Measurements from ENCODE around the gene COQ7. TPM values are rescaled to one million over a fixed set of nuclear protein-coding genes. Genes with fewer than 3 reads are reported as not detected.

The COQ7 gene
- total and polyA plus RNA-seq, 2 of the 4 experiments (the other 2 are of a cell fraction), result 10.9 to 13.6 TPM

GRCh38 chr16:19108409-19109287, 41.2 kb downstream of the COQ7 start:
- Histone ChIP-seq H3K14ac (replicated peaks; ENCODE audit: low read depth, low read length) (no peak overlapping the region), H3K56ac (ENCODE audit: extremely low read depth, insufficient read depth, low read length) (no peak overlapping the region), H3K36me3 (ENCODE audit: control insufficient read depth, insufficient read depth, low read length) (no peaks in the 10 kb centered on the region), H3K9me1 (ENCODE audit: insufficient read depth, low read length) (peaks cover 11% of the 10 kb centered on the region), H2AK5ac (ENCODE audit: low read depth, low read length) (peak overlapping the region; percentile 35; the same call in 1 of the 2 replicates), H3K9me3 (ENCODE audit: control insufficient read depth, insufficient read depth, low read length) (no peaks in the 10 kb centered on the region), H3K27ac (ENCODE audit: insufficient read depth, low read length) (no peak overlapping the region), H3K4me2 (ENCODE audit: low read depth, low read length) (no peak overlapping the region), H3K4ac (ENCODE audit: low read depth, low read length) (0 out of 2 replicates have a peak overlapping the region, but pooled peaks have one; percentile 20), H3K79me1 (ENCODE audit: low read depth in 1 of 2, low read length in 2 of 2) (peaks cover 0 to 15% of the 10 kb centered on the region in 2 experiments; a peak in 1 of 4 replicates), H4K5ac (ENCODE audit: low read depth, low read length) (no peak overlapping the region), H2BK20ac (ENCODE audit: low read depth, low read length) (peak overlapping the region; percentile 67; the same call in 1 of the 2 replicates), H2AK9ac (replicated peaks; ENCODE audit: low read depth, low read length, poor library complexity) (no peak overlapping the region), H3K9ac (ENCODE audit: low read depth, low read length) (no peak overlapping the region), H2BK120ac (ENCODE audit: low read depth, low read length) (no peak overlapping the region), H2BK5ac (ENCODE audit: low read depth, low read length, poor library complexity, severe bottlenecking) (no peak overlapping the region), H3K4me3 (ENCODE audit: insufficient read depth, low read depth, low read length) (no peak overlapping the region), H3K27me3 (ENCODE audit: control insufficient read depth, insufficient read depth, low read length) (no peaks in the 10 kb centered on the region), H3K23ac (ENCODE audit: low read depth, low read length) (no peak overlapping the region), H3K4me1 (ENCODE audit: control insufficient read depth, insufficient read depth, low read length) (peaks cover 12% of the 10 kb centered on the region), H2AFZ (replicated peaks; ENCODE audit: low read length, poor library complexity) (no peak overlapping the region), H2BK15ac (ENCODE audit: low read depth, low read length) (no peak overlapping the region), H4K91ac (ENCODE audit: insufficient read depth, low read depth, low read length) (0 out of 2 replicates have a peak overlapping the region, but pooled peaks have one; percentile 15), H4K8ac (ENCODE audit: low read depth in 2 of 2, low read length in 2 of 2) (no peak overlapping the region), H4K20me1 (ENCODE audit: insufficient read depth, low read length) (peaks cover 3% of the 10 kb centered on the region; the same call in 1 of the 2 replicates), H3K18ac (ENCODE audit: low read depth, low read length) (no peak overlapping the region)
- ChIA-PET POLR2A (ENCODE audit: unreplicated experiment) (no interaction called here), CTCF (no interaction called here)
- in situ Hi-C loops (cut with MboI; ENCODE audit: low sequenced_read_pairs), result loop anchor here (25.0 kb wide), 2 partner anchors 604 to 779 kb away; partner anchors contain the start of genes GPRC5B, IQCK and KNOP1
- no TSS peak for BruUV-seq (replicated peaks)
- no peak for DNase-seq
- ATAC-seq (ENCODE audit: low read depth), result no peak
- intact Hi-C loops (cut with micrococcal nuclease), result no loop called here
- no CpG with 5 or more reads among the region's 9 CpGs for WGBS, 2 experiments (ENCODE audit: extremely low coverage in 2 of 2, insufficient read length in 1 of 2)
- dilution Hi-C loops (cut with HindIII; ENCODE audit: low sequenced_read_pairs, unreplicated experiment), result no loop called here
- TF ChIP-seq BHLHE40 (IDR thresholded peaks at IDR 0.05; ENCODE audit: low read depth, low read length) (no peak), CTCF (conservative IDR thresholded peaks at IDR 0.05; ENCODE audit: low read depth, low read length) (no peak), NFE2L2 (IDR thresholded peaks at IDR 0.05; ENCODE audit: low read depth, low read length) (no peak), RFX5 (IDR thresholded peaks at IDR 0.05; ENCODE audit: low read depth, low read length) (no peak), RAD21 (IDR thresholded peaks at IDR 0.05; ENCODE audit: low read length) (no peak), MAZ (IDR thresholded peaks at IDR 0.05; ENCODE audit: borderline replicate concordance, low read depth, low read length) (no peak), USF2 (IDR thresholded peaks at IDR 0.05; ENCODE audit: low read depth, low read length) (no peak), SMC3 (IDR thresholded peaks at IDR 0.05; ENCODE audit: low read depth, low read length) (no peak), CEBPB (IDR thresholded peaks at IDR 0.05; ENCODE audit: low read depth, low read length) (no peak), FOS (IDR thresholded peaks at IDR 0.05; ENCODE audit: low read depth, low read length) (no peak), CHD1 (IDR thresholded peaks at IDR 0.05; ENCODE audit: low read depth, low read length) (no peak), MAFK (IDR thresholded peaks at IDR 0.05; ENCODE audit: low read depth, low read length) (no peak), RCOR1 (IDR thresholded peaks at IDR 0.05; ENCODE audit: insufficient replicate concordance, low read length) (no peak), ELK1 (IDR thresholded peaks at IDR 0.05; ENCODE audit: borderline replicate concordance, low read depth, low read length) (no peak)
